BE2C (cell line): Measurements from ENCODE around the gene VENTX. TPM values are rescaled to one million over a fixed set of nuclear protein-coding genes. Genes with fewer than 3 reads are reported as not detected.

Experiments
- DNase-seq: peaks from one replicate; pipeline ENCODE4 v3.0.0-alpha.2; 2020
- H3K27me3 ChIP-seq: fragments of 250-450 bp; sonication (Bioruptor Pico); 2 replicates; pipeline ENCODE4 v1.5.1; 2020; ENCODE audit warnings: mild to moderate bottlenecking
- H3K36me3 ChIP-seq: fragments of 250-450 bp; sonication (Bioruptor Pico); 2 replicates; pipeline ENCODE4 v1.5.1; 2020; ENCODE audit warnings: mild to moderate bottlenecking
- H3K4me1 ChIP-seq: fragments of 250-450 bp; sonication (Bioruptor Pico); 2 replicates; pipeline ENCODE4 v1.5.1; 2020
- H3K4me3 ChIP-seq: 2 replicates; pipeline ENCODE4 v1.5.1; 2011; ENCODE audit warnings: low read depth, low read length
- H3K9me3 ChIP-seq: fragments of 250-450 bp; sonication (Bioruptor Pico); 2 replicates; pipeline ENCODE4 v1.5.1; 2020
- polyA plus RNA-seq: library from polyadenylated mRNA; unstranded; fragments of >200 nt; gene quantifications from one replicate; pipeline ENCODE4 v1.2.1, GENCODE V29; 2012; ENCODE audit warnings: low read depth, missing spikeins; ENCODE audit not compliant: insufficient read length, insufficient read depth
- TF ChIP-seq, protein P1 (sequence below): IDR thresholded peaks from 2 replicates; pipeline ENCODE4 v1.5.1; 2012; ENCODE audit warnings: mild to moderate bottlenecking, low read depth, low read length

Gene VENTX, protein sequence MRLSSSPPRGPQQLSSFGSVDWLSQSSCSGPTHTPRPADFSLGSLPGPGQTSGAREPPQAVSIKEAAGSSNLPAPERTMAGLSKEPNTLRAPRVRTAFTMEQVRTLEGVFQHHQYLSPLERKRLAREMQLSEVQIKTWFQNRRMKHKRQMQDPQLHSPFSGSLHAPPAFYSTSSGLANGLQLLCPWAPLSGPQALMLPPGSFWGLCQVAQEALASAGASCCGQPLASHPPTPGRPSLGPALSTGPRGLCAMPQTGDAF
- polyA plus RNA-seq = 0.15 TPM

DNA sequence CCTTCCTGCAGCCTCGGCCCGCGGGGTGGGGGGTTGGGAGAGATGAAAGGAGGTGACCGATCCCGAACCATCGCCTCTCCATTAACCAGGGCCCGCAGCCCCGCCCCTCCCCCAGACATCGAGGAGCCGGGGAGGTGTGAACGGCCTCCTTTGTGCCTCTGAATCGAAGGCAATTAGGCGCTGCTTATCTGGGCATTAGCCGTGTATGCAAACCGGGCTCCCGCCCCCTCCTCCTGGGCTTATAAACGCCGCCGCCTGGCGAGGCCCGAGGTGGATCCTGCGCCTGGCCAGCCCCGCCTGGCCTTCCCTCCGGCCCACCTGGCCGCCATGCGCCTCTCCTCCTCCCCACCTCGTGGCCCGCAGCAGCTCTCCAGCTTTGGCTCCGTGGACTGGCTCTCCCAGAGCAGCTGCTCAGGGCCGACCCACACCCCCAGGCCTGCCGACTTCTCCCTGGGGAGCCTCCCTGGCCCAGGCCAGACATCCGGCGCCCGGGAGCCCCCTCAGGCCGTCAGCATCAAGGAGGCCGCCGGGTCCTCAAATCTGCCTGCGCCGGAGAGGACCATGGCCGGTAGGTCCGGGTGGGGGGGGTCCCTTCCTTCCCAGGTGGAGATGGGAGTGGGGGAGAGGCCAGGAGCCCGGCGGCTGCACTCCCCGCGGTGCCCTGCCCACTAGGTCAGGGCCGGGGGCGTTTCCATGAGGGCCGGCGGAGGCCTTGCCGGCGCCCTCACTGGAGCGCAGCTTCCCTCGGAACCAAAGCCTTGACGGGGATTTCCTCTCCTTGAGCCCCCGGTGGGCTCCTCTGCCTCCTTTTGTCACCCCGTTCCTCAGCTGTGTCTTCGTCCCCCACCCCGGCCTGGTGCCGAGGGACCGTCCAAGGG lies at the start of gene VENTX:
TSS of gene VENTX (plus strand) at position 268 of the 878 bp plus-strand sequence. CDS start at position 328, 60 bp downstream.
- DNase-seq = peak; percentile 58
- H3K9me3 ChIP-seq = no peaks in the 10 kb centered on the region
- H3K4me3 ChIP-seq = no peak within 1 kb of the TSS
- H3K36me3 ChIP-seq = no peaks in the 10 kb centered on the region
- H3K4me1 ChIP-seq = no peaks in the 10 kb centered on the region
- peaks cover 55% of the 10 kb centered on the region for H3K27me3 ChIP-seq
- TF ChIP-seq, protein P1, sequence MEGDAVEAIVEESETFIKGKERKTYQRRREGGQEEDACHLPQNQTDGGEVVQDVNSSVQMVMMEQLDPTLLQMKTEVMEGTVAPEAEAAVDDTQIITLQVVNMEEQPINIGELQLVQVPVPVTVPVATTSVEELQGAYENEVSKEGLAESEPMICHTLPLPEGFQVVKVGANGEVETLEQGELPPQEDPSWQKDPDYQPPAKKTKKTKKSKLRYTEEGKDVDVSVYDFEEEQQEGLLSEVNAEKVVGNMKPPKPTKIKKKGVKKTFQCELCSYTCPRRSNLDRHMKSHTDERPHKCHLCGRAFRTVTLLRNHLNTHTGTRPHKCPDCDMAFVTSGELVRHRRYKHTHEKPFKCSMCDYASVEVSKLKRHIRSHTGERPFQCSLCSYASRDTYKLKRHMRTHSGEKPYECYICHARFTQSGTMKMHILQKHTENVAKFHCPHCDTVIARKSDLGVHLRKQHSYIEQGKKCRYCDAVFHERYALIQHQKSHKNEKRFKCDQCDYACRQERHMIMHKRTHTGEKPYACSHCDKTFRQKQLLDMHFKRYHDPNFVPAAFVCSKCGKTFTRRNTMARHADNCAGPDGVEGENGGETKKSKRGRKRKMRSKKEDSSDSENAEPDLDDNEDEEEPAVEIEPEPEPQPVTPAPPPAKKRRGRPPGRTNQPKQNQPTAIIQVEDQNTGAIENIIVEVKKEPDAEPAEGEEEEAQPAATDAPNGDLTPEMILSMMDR = no peak

DNA sequence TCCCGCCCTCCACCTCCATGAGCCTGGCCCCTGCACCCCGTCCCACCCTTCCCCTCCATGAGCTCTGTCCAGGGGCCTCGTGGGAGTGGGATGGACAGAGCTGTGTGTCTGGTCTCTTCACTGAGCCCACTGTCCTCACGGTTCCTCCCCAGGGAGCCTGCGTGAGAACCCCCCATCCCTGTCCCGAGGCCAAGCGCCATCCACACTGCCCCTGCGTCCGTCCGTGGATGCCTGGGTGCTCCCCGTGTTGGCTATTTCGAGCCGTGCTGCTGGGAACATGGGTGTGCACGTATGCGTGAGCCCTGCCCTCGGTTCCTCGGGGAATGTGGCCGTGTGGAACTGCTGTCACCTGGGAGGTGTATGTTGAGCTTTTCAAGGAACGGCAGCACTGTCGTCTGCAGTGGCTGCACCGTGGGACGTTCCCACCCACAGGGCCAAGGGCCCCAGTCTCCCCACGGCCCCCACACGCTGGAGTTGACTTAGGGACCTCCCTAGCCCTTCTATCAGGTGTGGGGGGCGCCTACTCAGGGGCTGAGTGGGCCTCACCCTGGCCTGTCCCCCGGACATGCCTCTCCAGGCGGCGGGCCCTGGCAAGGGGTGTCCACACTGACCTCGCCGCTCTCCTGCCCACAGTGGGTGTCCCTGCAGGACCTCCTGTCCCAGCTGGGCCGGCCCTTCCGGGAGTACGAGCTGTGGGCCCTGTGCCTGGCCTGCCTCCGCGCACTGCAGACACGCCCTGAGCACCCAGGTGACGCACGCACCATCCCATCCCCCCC lies 49.6 kb upstream of the VENTX start:
- H3K9me3 ChIP-seq = no peaks in the 10 kb centered on the region; the same call in 1 of the 2 replicates
- no peak overlapping the region for H3K4me3 ChIP-seq
- H3K27me3 ChIP-seq = peaks cover 57% of the 10 kb centered on the region
- no peaks in the 10 kb centered on the region for H3K4me1 ChIP-seq
- H3K36me3 ChIP-seq = no peaks in the 10 kb centered on the region
- TF ChIP-seq, protein P1 = no peak
- no peak for DNase-seq

DNA sequence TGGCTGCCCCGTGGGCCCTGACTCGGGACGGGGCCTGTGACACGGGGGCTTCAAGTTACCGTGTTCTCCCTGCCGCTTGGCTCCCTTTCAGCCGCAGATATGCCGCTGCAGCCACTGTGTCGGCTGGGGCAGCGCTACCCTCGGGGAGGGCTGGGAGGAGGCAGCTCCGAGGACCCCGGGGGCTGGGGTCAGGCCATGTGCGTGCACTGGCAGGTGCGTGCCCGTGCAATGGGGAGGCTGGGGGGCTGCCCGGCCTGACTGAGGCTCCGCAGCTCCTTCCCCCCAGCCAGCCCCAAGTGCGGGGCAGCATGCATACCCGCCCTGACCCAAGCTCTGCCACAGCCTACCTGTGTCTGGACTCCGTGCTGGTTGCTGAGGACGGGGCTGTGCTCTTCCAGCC lies 48.4 kb upstream of the VENTX start:
- Histone ChIP-seq H3K4me3 (no peak overlapping the region), H3K4me1 (no peaks in the 10 kb centered on the region), H3K36me3 (no peaks in the 10 kb centered on the region), H3K9me3 (no peaks in the 10 kb centered on the region; the same call in 1 of the 2 replicates), H3K27me3 (peaks cover 56% of the 10 kb centered on the region)
- DNase-seq = no peak
- TF ChIP-seq, protein P1 = no peak

DNA sequence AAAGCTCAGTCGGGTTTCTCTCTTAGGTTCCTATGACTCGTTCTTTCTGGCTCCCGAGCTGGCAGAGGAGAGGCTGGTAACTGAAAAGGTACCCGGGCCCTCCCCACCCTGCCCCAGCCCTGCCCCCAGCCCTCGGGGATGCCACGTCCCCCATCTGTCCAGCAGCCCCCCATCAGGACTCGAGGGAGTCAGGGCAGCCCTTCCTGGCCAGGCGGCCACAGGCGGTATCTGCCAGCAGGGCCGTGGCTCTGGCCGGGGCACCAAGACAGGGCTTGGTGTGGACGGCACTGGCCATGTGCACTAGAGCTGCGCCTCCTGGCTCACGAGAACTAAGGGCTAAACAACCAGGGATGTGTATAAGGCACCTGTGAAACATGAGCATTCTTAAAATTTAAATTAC lies 47.9 kb upstream of the VENTX start:
- Histone ChIP-seq H3K27me3 (peaks cover 60% of the 10 kb centered on the region), H3K9me3 (no peaks in the 10 kb centered on the region; the same call in 1 of the 2 replicates), H3K4me3 (no peak overlapping the region), H3K4me1 (no peaks in the 10 kb centered on the region), H3K36me3 (no peaks in the 10 kb centered on the region)
- no peak for DNase-seq
- TF ChIP-seq, protein P1 = no peak

DNA sequence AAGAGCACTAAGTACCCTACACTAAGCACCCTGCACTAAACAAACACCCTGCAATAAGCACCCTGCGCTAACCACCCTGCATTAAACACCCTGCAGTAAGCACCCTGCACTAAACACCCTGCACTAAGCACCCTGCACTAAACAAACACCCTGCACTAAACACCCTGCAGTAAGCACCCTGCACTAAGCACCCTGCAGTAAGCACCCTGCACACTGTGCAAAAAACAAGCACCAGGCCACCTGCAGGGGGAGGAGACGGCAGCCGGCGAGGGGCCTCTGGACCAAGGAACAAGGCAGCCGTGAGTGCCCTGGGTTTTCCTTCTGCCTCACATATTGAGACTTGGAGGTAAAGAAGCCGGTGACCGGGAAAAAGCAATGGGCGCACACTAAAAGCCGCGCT lies 47.4 kb upstream of the VENTX start:
- TF ChIP-seq, protein P1 = no peak
- no peaks in the 10 kb centered on the region for H3K36me3 ChIP-seq
- peaks cover 63% of the 10 kb centered on the region for H3K27me3 ChIP-seq
- no peaks in the 10 kb centered on the region for H3K4me1 ChIP-seq
- no peak overlapping the region for H3K4me3 ChIP-seq
- H3K9me3 ChIP-seq = no peaks in the 10 kb centered on the region; the same call in 1 of the 2 replicates
- no peak for DNase-seq
